HG03354 (cell line): ENCODE results near the gene LIPK.
A peak's percentile ranks its signal among the peaks of the same experiment; 100 is the strongest.
"Not testable (repeated sequence)": the region's sequence is repeated elsewhere in the genome, so short reads cannot be mapped to it uniquely, and the experiment has no call there.

Source experiments
- ATAC-seq: cut with Tn5 transposase; IDR thresholded peaks from one replicate; pipeline ENCODE4 v1.9.1; 2021; ENCODE audit warnings: mild to moderate bottlenecking; ENCODE audit not compliant: unreplicated experiment, poor library complexity, severe bottlenecking

LIPK gene

GRCh38 chr10:88705958-88706357 is at the start of gene LIPK:
LIPK (plus strand) TSS chr10:88706249; CDS start chr10:88724544, 18,295 bp downstream.
- ATAC-seq = no peak

GRCh38 chr10:88657901-88658300 is 48.1 kb upstream of the LIPK start:
- ATAC-seq = no peak

GRCh38 chr10:88659725-88660597 is 46.1 kb upstream of the LIPK start:
- no peak for ATAC-seq

GRCh38 chr10:88660598-88660884 is 45.5 kb upstream of the LIPK start:
- no peak for ATAC-seq

- no peak for ATAC-seq
Measured at GRCh38 chr10:88661018-88661417, 45.0 kb upstream of the LIPK start.

GRCh38 chr10:88661577-88661976 is 44.5 kb upstream of the LIPK start:
- ATAC-seq = no peak

GRCh38 chr10:88663153-88663552 is 42.9 kb upstream of the LIPK start:
- not testable (repeated sequence) for ATAC-seq

- no peak for ATAC-seq
Measured at GRCh38 chr10:88664142-88664541, 41.9 kb upstream of the LIPK start, which contains the start of gene LIPF. LIPF (plus strand) TSS chr10:88664442; CDS start chr10:88667298, 2,856 bp downstream.

GRCh38 chr10:88668465-88668864 is 37.6 kb upstream of the LIPK start:
- no peak for ATAC-seq

- ATAC-seq = peak; percentile 66
Measured at GRCh38 chr10:88670497-88670896, 35.6 kb upstream of the LIPK start.

GRCh38 chr10:88672041-88672440 is 34.0 kb upstream of the LIPK start:
- no peak for ATAC-seq

- ATAC-seq = no peak
Measured at GRCh38 chr10:88676283-88677060, 29.6 kb upstream of the LIPK start.

- no peak for ATAC-seq
Measured at GRCh38 chr10:88680958-88681357, 25.1 kb upstream of the LIPK start.

- ATAC-seq = no peak
Measured at GRCh38 chr10:88682491-88682890, 23.6 kb upstream of the LIPK start.

- ATAC-seq = no peak
Measured at GRCh38 chr10:88687853-88688467, 18.1 kb upstream of the LIPK start.

GRCh38 chr10:88689366-88689765 is 16.7 kb upstream of the LIPK start:
- no peak for ATAC-seq

- no peak for ATAC-seq
Measured at GRCh38 chr10:88693392-88694020, 12.5 kb upstream of the LIPK start.

- no peak for ATAC-seq
Measured at GRCh38 chr10:88702848-88703597, 3.0 kb upstream of the LIPK start.

GRCh38 chr10:88707429-88708155 is 1.5 kb downstream of the LIPK start:
- ATAC-seq = no peak
